ENCODE data around the gene KRT73. TPM values are rescaled to one million over a fixed set of nuclear protein-coding genes. Genes with fewer than 3 reads are reported as not detected.

The KRT73 gene
- total and polyA plus RNA-seq, 3 donors from 2014 or later, result 0.16 TPM; not detected in 2

GRCh38 chr12:52659395-52659794 is 41.0 kb upstream of the KRT73 start:
- no peaks in the 10 kb centered on the region for H3K36me3 ChIP-seq (ENCODE audit: low read depth, missing control alignments)
- no peak overlapping the region for H3K27ac ChIP-seq
- no peak for DNase-seq
- intact Hi-C loops (cut with DNase I; ENCODE audit: low total_unique reads), result no loop called here
- TF ChIP-seq POLR2A (IDR thresholded peaks at IDR 0.05), result no peak
- no peak for TF ChIP-seq CTCF (IDR thresholded peaks at IDR 0.05)
- no peaks in the 10 kb centered on the region for H3K4me1 ChIP-seq
- no peaks in the 10 kb centered on the region for H3K9me3 ChIP-seq
- no peak overlapping the region for H3K4me3 ChIP-seq
- no peaks in the 10 kb centered on the region for H3K27me3 ChIP-seq
- 78 to 90% methylated on average over 7 of the region's 7 CpGs for WGBS, 2 donors

- 87 to 91% methylated on average over 3 to 4 of the region's 4 CpGs for WGBS, 2 donors
- TF ChIP-seq POLR2A (IDR thresholded peaks at IDR 0.05) (no peak), CTCF (IDR thresholded peaks at IDR 0.05) (no peak)
- H3K4me3 ChIP-seq, result no peak overlapping the region
Observed at GRCh38 chr12:52658196-52658595, 39.8 kb upstream of the KRT73 start.

GRCh38 chr12:52657250-52657902 is 39.0 kb upstream of the KRT73 start:
- Histone ChIP-seq H3K36me3 (ENCODE audit: low read depth, missing control alignments) (no peaks in the 10 kb centered on the region), H3K4me3 (no peak overlapping the region), H3K27me3 (no peaks in the 10 kb centered on the region), H3K9me3 (no peaks in the 10 kb centered on the region), H3K27ac (no peak overlapping the region), H3K4me1 (no peaks in the 10 kb centered on the region)
- intact Hi-C loops (cut with DNase I; ENCODE audit: low total_unique reads), result no loop called here
- WGBS, 2 donors, result 80 to 85% methylated on average over 6 of the region's 6 CpGs
- no peak for DNase-seq
- no peak for TF ChIP-seq CTCF (IDR thresholded peaks at IDR 0.05)
- TF ChIP-seq POLR2A (IDR thresholded peaks at IDR 0.05), result no peak

More at GRCh38 chr12:52658196-52658595, 39.8 kb upstream of the KRT73 start:
- Histone ChIP-seq H3K36me3 (ENCODE audit: low read depth, missing control alignments) (no peaks in the 10 kb centered on the region), H3K27me3 (no peaks in the 10 kb centered on the region), H3K27ac (no peak overlapping the region), H3K4me1 (no peaks in the 10 kb centered on the region), H3K9me3 (no peaks in the 10 kb centered on the region)
- intact Hi-C loops (cut with DNase I; ENCODE audit: low total_unique reads), result no loop called here
- DNase-seq, result no peak

GRCh38 chr12:52656616-52657015 is 38.3 kb upstream of the KRT73 start:
- Histone ChIP-seq H3K4me1 (no peaks in the 10 kb centered on the region), H3K27ac (no peak overlapping the region), H3K4me3 (no peak overlapping the region), H3K27me3 (no peaks in the 10 kb centered on the region), H3K9me3 (no peaks in the 10 kb centered on the region), H3K36me3 (ENCODE audit: low read depth, missing control alignments) (no peaks in the 10 kb centered on the region)
- DNase-seq, result no peak
- TF ChIP-seq POLR2A (IDR thresholded peaks at IDR 0.05), result no peak
- no peak for TF ChIP-seq CTCF (IDR thresholded peaks at IDR 0.05)
- 84 to 87% methylated on average over 4 of the region's 4 CpGs for WGBS, 2 donors
- intact Hi-C loops (cut with DNase I; ENCODE audit: low total_unique reads), result no loop called here

- TF ChIP-seq POLR2A (IDR thresholded peaks at IDR 0.05) (no peak), CTCF (IDR thresholded peaks at IDR 0.05) (no peak)
- H3K27ac ChIP-seq, result no peak overlapping the region
Observed at GRCh38 chr12:52655720-52656124, 37.4 kb upstream of the KRT73 start.

More at GRCh38 chr12:52655720-52656124, 37.4 kb upstream of the KRT73 start:
- H3K4me3 ChIP-seq, result no peak overlapping the region
- no peaks in the 10 kb centered on the region for H3K4me1 ChIP-seq
- DNase-seq, result no peak
- no peaks in the 10 kb centered on the region for H3K27me3 ChIP-seq
- no peaks in the 10 kb centered on the region for H3K9me3 ChIP-seq
- 71 to 72% methylated on average over 8 of the region's 8 CpGs for WGBS, 2 donors
- no peaks in the 10 kb centered on the region for H3K36me3 ChIP-seq (ENCODE audit: low read depth, missing control alignments)
- intact Hi-C loops (cut with DNase I; ENCODE audit: low total_unique reads), result no loop called here
